ENCODE results near the gene RFESD.
A peak's percentile ranks its signal among the peaks of the same experiment; 100 is the strongest.

The RFESD gene

GRCh38 chr5:95646569-95647431, at the start of gene RFESD:
RFESD (plus strand) TSS chr5:95646777; CDS start chr5:95652272, 5,495 bp downstream.
- DNase-seq (ENCODE audit: low spot score), result peak; percentile 98

- no peak for DNase-seq (ENCODE audit: low spot score)
Observed at GRCh38 chr5:95599252-95599651, 47.3 kb upstream of the RFESD start.

- DNase-seq (ENCODE audit: low spot score), result no peak
Observed at GRCh38 chr5:95600557-95600956, 46.0 kb upstream of the RFESD start.

- DNase-seq (ENCODE audit: low spot score), result no peak
Observed at GRCh38 chr5:95605786-95606185, 40.8 kb upstream of the RFESD start.

GRCh38 chr5:95606419-95606818, 40.2 kb upstream of the RFESD start:
- DNase-seq (ENCODE audit: low spot score), result no peak

GRCh38 chr5:95609711-95610110, 36.9 kb upstream of the RFESD start:
- DNase-seq (ENCODE audit: low spot score), result no peak

- no peak for DNase-seq (ENCODE audit: low spot score)
Observed at GRCh38 chr5:95610546-95610945, 36.0 kb upstream of the RFESD start.

- DNase-seq (ENCODE audit: low spot score), result no peak
Observed at GRCh38 chr5:95611396-95611795, 35.2 kb upstream of the RFESD start.

GRCh38 chr5:95613514-95613913, 33.1 kb upstream of the RFESD start:
- no peak for DNase-seq (ENCODE audit: low spot score)

- no peak for DNase-seq (ENCODE audit: low spot score)
Observed at GRCh38 chr5:95615164-95615467, 31.5 kb upstream of the RFESD start.

- no peak for DNase-seq (ENCODE audit: low spot score)
Observed at GRCh38 chr5:95617057-95617456, 29.5 kb upstream of the RFESD start.

GRCh38 chr5:95619096-95619495, 27.5 kb upstream of the RFESD start:
- DNase-seq (ENCODE audit: low spot score), result no peak

- no peak for DNase-seq (ENCODE audit: low spot score)
Observed at GRCh38 chr5:95619514-95620029, 27.0 kb upstream of the RFESD start.

GRCh38 chr5:95620030-95620869, 26.3 kb upstream of the RFESD start, which contains the start of gene GPR150:
GPR150 (plus strand) TSS chr5:95620087; CDS start chr5:95620276, 189 bp downstream.
- peak; percentile 77 for DNase-seq (ENCODE audit: low spot score)

- DNase-seq (ENCODE audit: low spot score), result peak; percentile 42
Observed at GRCh38 chr5:95620870-95621838, 25.4 kb upstream of the RFESD start.

GRCh38 chr5:95621839-95622629, 24.5 kb upstream of the RFESD start:
- DNase-seq (ENCODE audit: low spot score), result no peak

- DNase-seq (ENCODE audit: low spot score), result no peak
Observed at GRCh38 chr5:95623706-95624105, 22.9 kb upstream of the RFESD start.

- DNase-seq (ENCODE audit: low spot score), result no peak
Observed at GRCh38 chr5:95624368-95624767, 22.2 kb upstream of the RFESD start.

- DNase-seq (ENCODE audit: low spot score), result no peak
Observed at GRCh38 chr5:95626701-95627100, 19.9 kb upstream of the RFESD start.

- DNase-seq (ENCODE audit: low spot score), result no peak
Observed at GRCh38 chr5:95627971-95628810, 18.4 kb upstream of the RFESD start.
